Measurements from ENCODE around the gene COA1. TPM values are rescaled to one million over a fixed set of nuclear protein-coding genes. Genes with fewer than 3 reads are reported as not detected.

Gene COA1
- total RNA-seq, 2 experiments from 2014 or later, result 63.9 to 96.0 TPM

DNA sequence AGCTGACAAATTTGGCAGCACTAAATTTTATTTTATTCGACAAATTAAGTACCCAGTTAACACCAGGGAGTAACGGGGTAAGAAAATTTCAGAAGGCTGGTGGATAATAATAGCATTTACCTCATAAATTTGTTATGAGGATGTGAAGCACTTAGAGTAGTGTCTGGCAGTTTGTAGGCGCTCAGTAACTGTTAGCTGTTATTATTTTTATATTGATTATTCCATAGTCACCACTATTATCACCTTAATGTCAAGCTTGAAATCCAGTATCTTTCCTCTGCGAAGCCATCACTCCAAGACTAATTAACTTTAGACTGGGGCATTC, 563 bp upstream of the COA1 start:
- intact Hi-C loops (cut with micrococcal nuclease; ENCODE audit: unreplicated experiment), result loop anchor here (1.0 to 10.0 kb wide), 4 partner anchors 107 to 275 kb away; partner anchors contain the start of gene STK17A
- H3K79me2 ChIP-seq (ENCODE audit: insufficient read depth, low read depth, low read length), result peaks cover 41% of the 10 kb centered on the region

DNA sequence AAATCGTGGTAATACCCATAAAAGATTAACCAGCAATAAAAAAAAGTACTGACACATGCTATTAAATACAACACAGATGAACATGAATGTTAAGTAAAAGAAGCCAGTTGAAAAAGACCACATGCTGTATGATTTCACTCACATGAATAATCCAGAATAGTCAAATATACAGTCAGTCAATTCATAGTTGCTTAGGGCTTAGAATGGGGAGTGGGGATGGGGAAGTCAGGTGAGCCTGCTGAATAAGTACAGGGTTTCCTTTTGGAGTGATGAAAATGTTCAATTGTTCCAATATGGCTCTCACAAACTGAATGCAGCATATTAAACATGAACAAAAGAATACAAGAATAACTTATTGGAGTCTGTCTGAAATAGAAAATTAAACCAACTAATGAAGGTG, 1.8 kb downstream of the COA1 start:
- Histone ChIP-seq H3K4me3 (ENCODE audit: low read depth, low read length, poor library complexity, severe bottlenecking) (peak overlapping the region; percentile 13), H3K9me3 (ENCODE audit: low read length) (peaks cover 13% of the 10 kb centered on the region; the same call in 1 of the 2 replicates), H3K79me2 (ENCODE audit: insufficient read depth, low read depth, low read length) (peaks cover 63% of the 10 kb centered on the region), H4K20me1 (ENCODE audit: insufficient read depth, low read length) (peaks cover 16% of the 10 kb centered on the region), H2AFZ (ENCODE audit: low read length) (no peak overlapping the region), H3K27ac (ENCODE audit: low read depth, low read length, poor library complexity, severe bottlenecking) (no peak overlapping the region), H3K4me2 (ENCODE audit: low read length) (peak overlapping the region; percentile 70), H3K4me1 (ENCODE audit: insufficient read depth, low read length, poor library complexity, severe bottlenecking) (peaks cover 19% of the 10 kb centered on the region), H3K36me3 (ENCODE audit: insufficient read depth, low read length) (peaks cover 18% of the 10 kb centered on the region), H3K9me2 (ENCODE audit: insufficient read depth, low read length) (no peaks in the 10 kb centered on the region)
- DNase-seq (ENCODE audit: low spot score), result no peak
- BruUV-seq (replicated peaks), result no TSS peak
- intact Hi-C loops (cut with micrococcal nuclease; ENCODE audit: unreplicated experiment), result loop anchor here (5.0 to 10.0 kb wide), 3 partner anchors 110 to 273 kb away; no protein-coding TSS in a partner anchor
- CTCF ChIA-PET (ENCODE audit: unreplicated experiment), result no interaction called here
- TF ChIP-seq, protein P1, sequence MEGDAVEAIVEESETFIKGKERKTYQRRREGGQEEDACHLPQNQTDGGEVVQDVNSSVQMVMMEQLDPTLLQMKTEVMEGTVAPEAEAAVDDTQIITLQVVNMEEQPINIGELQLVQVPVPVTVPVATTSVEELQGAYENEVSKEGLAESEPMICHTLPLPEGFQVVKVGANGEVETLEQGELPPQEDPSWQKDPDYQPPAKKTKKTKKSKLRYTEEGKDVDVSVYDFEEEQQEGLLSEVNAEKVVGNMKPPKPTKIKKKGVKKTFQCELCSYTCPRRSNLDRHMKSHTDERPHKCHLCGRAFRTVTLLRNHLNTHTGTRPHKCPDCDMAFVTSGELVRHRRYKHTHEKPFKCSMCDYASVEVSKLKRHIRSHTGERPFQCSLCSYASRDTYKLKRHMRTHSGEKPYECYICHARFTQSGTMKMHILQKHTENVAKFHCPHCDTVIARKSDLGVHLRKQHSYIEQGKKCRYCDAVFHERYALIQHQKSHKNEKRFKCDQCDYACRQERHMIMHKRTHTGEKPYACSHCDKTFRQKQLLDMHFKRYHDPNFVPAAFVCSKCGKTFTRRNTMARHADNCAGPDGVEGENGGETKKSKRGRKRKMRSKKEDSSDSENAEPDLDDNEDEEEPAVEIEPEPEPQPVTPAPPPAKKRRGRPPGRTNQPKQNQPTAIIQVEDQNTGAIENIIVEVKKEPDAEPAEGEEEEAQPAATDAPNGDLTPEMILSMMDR (conservative IDR thresholded peaks at IDR 0.05; ENCODE audit: low read length), result 0 out of 2 replicates have a peak, but pooled peaks have one; percentile 18
- no peak for TF ChIP-seq EZH2phosphoT487 (IDR thresholded peaks at IDR 0.05; ENCODE audit: borderline replicate concordance, low read depth, low read length)
- POLR2A ChIA-PET, result no interaction called here

More for the DNA sequence above, 563 bp upstream of the COA1 start:
- peak overlapping the region; percentile 70 for H3K4me2 ChIP-seq (ENCODE audit: low read length)
- TF ChIP-seq EZH2phosphoT487 (IDR thresholded peaks at IDR 0.05; ENCODE audit: borderline replicate concordance, low read depth, low read length), result no peak
- TF ChIP-seq, protein P1 (conservative IDR thresholded peaks at IDR 0.05; ENCODE audit: low read length), result no peak
- H3K9me3 ChIP-seq (ENCODE audit: low read length), result peaks cover 13% of the 10 kb centered on the region; the same call in 1 of the 2 replicates
- BruUV-seq (replicated peaks), result no TSS peak
- peaks cover 13% of the 10 kb centered on the region for H3K36me3 ChIP-seq (ENCODE audit: insufficient read depth, low read length)
- CTCF ChIA-PET (ENCODE audit: unreplicated experiment), result interaction anchor here (2.2 kb wide), 1 partner anchor 147 kb away, joined by 11 read pairs; the partner anchor contains the start of gene STK17A
- peaks cover 19% of the 10 kb centered on the region for H3K4me1 ChIP-seq (ENCODE audit: insufficient read depth, low read length, poor library complexity, severe bottlenecking)
- H3K27ac ChIP-seq (ENCODE audit: low read depth, low read length, poor library complexity, severe bottlenecking), result no peak overlapping the region
- H4K20me1 ChIP-seq (ENCODE audit: insufficient read depth, low read length), result peaks cover 7% of the 10 kb centered on the region; the same call in 1 of the 2 replicates
- peak overlapping the region; percentile 80 for H3K4me3 ChIP-seq (ENCODE audit: low read depth, low read length, poor library complexity, severe bottlenecking)
- no peaks in the 10 kb centered on the region for H3K9me2 ChIP-seq (ENCODE audit: insufficient read depth, low read length)
- POLR2A ChIA-PET, result interaction anchor here (0.5 to 1.6 kb wide), 11 partner anchors 35 to 503 kb away, joined by 3 to 5 read pairs (median 3); partner anchors contain the start of genes MRPS24 and STK17A
- peak overlapping the region; percentile 97 for H2AFZ ChIP-seq (ENCODE audit: low read length)
- no peak for DNase-seq (ENCODE audit: low spot score)

DNA sequence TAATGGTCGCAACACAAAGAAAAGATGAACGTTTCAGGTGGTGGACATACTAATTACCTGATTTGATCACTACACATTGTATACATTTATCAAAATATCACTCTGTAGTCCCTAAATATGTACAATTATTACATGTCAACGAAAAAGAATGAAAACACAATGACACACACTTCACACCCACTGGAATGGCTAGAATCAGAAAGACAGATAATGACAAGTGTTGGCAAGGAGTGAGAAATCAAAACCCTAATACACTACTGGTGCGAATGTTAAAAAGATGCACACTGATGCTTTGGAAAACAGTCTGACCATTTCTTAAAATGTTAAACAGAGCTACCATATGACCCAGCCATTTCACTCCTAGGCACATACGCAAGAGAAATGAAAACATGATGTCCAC, 2.3 kb downstream of the COA1 start:
- POLR2A ChIA-PET, result no interaction called here
- H3K9me3 ChIP-seq (ENCODE audit: low read length), result peaks cover 13% of the 10 kb centered on the region; the same call in 1 of the 2 replicates
- intact Hi-C loops (cut with micrococcal nuclease; ENCODE audit: unreplicated experiment), result loop anchor here (5.0 to 10.0 kb wide), 3 partner anchors 110 to 272 kb away; no protein-coding TSS in a partner anchor
- no peaks in the 10 kb centered on the region for H3K9me2 ChIP-seq (ENCODE audit: insufficient read depth, low read length)
- TF ChIP-seq, protein P1 (conservative IDR thresholded peaks at IDR 0.05; ENCODE audit: low read length), result no peak
- no peak for TF ChIP-seq EZH2phosphoT487 (IDR thresholded peaks at IDR 0.05; ENCODE audit: borderline replicate concordance, low read depth, low read length)
- CTCF ChIA-PET (ENCODE audit: unreplicated experiment), result no interaction called here
- H2AFZ ChIP-seq (ENCODE audit: low read length), result no peak overlapping the region
- H3K36me3 ChIP-seq (ENCODE audit: insufficient read depth, low read length), result peaks cover 18% of the 10 kb centered on the region
- peaks cover 64% of the 10 kb centered on the region for H3K79me2 ChIP-seq (ENCODE audit: insufficient read depth, low read depth, low read length)
- no TSS peak for BruUV-seq (replicated peaks)
- peaks cover 19% of the 10 kb centered on the region for H3K4me1 ChIP-seq (ENCODE audit: insufficient read depth, low read length, poor library complexity, severe bottlenecking)
- H4K20me1 ChIP-seq (ENCODE audit: insufficient read depth, low read length), result peaks cover 16% of the 10 kb centered on the region
- peak overlapping the region; percentile 70 for H3K4me2 ChIP-seq (ENCODE audit: low read length)
- H3K4me3 ChIP-seq (ENCODE audit: low read depth, low read length, poor library complexity, severe bottlenecking), result peak overlapping the region; percentile 13
- DNase-seq (ENCODE audit: low spot score), result no peak
- H3K27ac ChIP-seq (ENCODE audit: low read depth, low read length, poor library complexity, severe bottlenecking), result no peak overlapping the region
